Measurements from ENCODE around the gene MMP13.

- TF ChIP-seq CTCF (IDR thresholded peaks at IDR 0.05) (no peak), POLR2A (IDR thresholded peaks at IDR 0.05) (no peak)
Observed at GRCh38 chr11:102990145-102990544, 34.6 kb upstream of the MMP13 start.
